Activated naive CD8-positive, alpha-beta T cell treated with anti-CD3 and anti-CD28 coated beads, Interleukin-2, amount 10 ng/mL, durations not matched to agents 7 days and 5 days (primary cell): ENCODE data around the gene SLC22A23. TPM values are rescaled to one million over a fixed set of nuclear protein-coding genes. Genes with fewer than 3 reads are reported as not detected.

Experiments used
- ATAC-seq: fragments of 150-1000 bp; cut with Tn5 transposase; one replicate; pipeline ENCODE4 v1.10.0; 2021; ENCODE audit warnings: low read depth, moderate library complexity
- POLR2A ChIA-PET: fragments of 350-600 bp; sonication (Branson Sonifier 250); formaldehyde crosslinking; loops from one replicate; lab custom pipeline; 2021; ENCODE audit warnings: antibody characterized with exemption; lab: Charles Lee
- DNase-seq: peaks from one replicate; pipeline ENCODE4 v3.0.0; 2021
- H3K27ac Mint-ChIP-seq: one replicate; pipeline ENCODE4 v1.8.0; 2022; ENCODE audit warnings: mild to moderate bottlenecking, mixed read lengths
- H3K27me3 Mint-ChIP-seq: one replicate; pipeline ENCODE4 v1.8.0; 2022; ENCODE audit warnings: mild to moderate bottlenecking, moderate library complexity, mixed read lengths
- H3K36me3 Mint-ChIP-seq: one replicate; pipeline ENCODE4 v1.8.0; 2021; ENCODE audit warnings: mild to moderate bottlenecking, mixed read lengths
- H3K4me1 Mint-ChIP-seq: one replicate; pipeline ENCODE4 v1.8.0; 2021; ENCODE audit warnings: mixed read lengths
- H3K4me3 Mint-ChIP-seq: one replicate; pipeline ENCODE4 v1.8.0; 2022; ENCODE audit warnings: mild to moderate bottlenecking, moderate library complexity, mixed read lengths
- H3K9me3 Mint-ChIP-seq: one replicate; pipeline ENCODE4 v1.8.0; 2021; ENCODE audit warnings: mixed read lengths
- total RNA-seq, 2 experiments: library from RNA; stranded (reverse); gene quantifications; one replicate each; pipeline ENCODE4 v1.2.3, GENCODE V29; 2021

Gene SLC22A23
- total RNA-seq, 2 experiments from 2014 or later: 0.82 to 1.2 TPM

DNA sequence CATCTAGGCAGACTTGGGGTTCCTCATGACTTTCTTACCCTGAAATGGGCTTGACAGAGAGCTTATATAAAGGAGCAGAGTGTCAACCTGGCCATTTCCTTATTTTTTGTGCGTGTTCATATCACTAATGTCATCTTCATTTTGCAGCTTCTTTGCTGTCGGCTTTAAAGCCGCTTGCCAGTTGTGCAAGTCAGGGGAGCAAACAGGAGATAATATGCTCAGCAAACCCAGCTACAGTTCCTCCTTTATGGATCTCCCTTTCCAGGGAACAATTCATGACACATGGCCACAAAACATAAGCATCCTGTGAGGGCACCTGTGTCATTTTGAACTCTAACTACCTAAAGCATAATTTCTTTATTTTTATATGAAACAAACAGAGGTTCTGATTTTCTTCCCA lies 222.9 kb downstream of the SLC22A23 start:
- Mint-ChIP-seq H3K36me3 (no peaks in the 10 kb centered on the region), H3K4me3 (no peak overlapping the region), H3K27me3 (peaks cover 92% of the 10 kb centered on the region), H3K27ac (no peak overlapping the region), H3K9me3 (no peaks in the 10 kb centered on the region), H3K4me1 (peaks cover 25% of the 10 kb centered on the region)
- POLR2A ChIA-PET: interaction anchor here (0.6 kb wide), 1 partner anchor 788 kb away, joined by 3 read pairs; no protein-coding TSS in a partner anchor
- ATAC-seq (no peak), DNase-seq (no peak)

GRCh38 chr6:3233321-3233720 lies 223.5 kb downstream of the SLC22A23 start:
- Mint-ChIP-seq H3K9me3 (no peaks in the 10 kb centered on the region), H3K27me3 (peaks cover 92% of the 10 kb centered on the region), H3K27ac (no peak overlapping the region), H3K36me3 (no peaks in the 10 kb centered on the region), H3K4me3 (no peak overlapping the region), H3K4me1 (peaks cover 29% of the 10 kb centered on the region)
- DNase-seq: no peak
- POLR2A ChIA-PET: no interaction called here
- ATAC-seq: no peak

- H3K27me3 Mint-ChIP-seq: peaks cover 90% of the 10 kb centered on the region
- POLR2A ChIA-PET: no interaction called here
- no peaks in the 10 kb centered on the region for H3K9me3 Mint-ChIP-seq
- no peak overlapping the region for H3K4me3 Mint-ChIP-seq
- no peak overlapping the region for H3K27ac Mint-ChIP-seq
- H3K4me1 Mint-ChIP-seq: peaks cover 31% of the 10 kb centered on the region
- DNase-seq: no peak
- no peak for ATAC-seq
- no peaks in the 10 kb centered on the region for H3K36me3 Mint-ChIP-seq
These were observed 224.6 kb downstream of the SLC22A23 start for GRCh38 chr6:3232017-3232945.

DNA sequence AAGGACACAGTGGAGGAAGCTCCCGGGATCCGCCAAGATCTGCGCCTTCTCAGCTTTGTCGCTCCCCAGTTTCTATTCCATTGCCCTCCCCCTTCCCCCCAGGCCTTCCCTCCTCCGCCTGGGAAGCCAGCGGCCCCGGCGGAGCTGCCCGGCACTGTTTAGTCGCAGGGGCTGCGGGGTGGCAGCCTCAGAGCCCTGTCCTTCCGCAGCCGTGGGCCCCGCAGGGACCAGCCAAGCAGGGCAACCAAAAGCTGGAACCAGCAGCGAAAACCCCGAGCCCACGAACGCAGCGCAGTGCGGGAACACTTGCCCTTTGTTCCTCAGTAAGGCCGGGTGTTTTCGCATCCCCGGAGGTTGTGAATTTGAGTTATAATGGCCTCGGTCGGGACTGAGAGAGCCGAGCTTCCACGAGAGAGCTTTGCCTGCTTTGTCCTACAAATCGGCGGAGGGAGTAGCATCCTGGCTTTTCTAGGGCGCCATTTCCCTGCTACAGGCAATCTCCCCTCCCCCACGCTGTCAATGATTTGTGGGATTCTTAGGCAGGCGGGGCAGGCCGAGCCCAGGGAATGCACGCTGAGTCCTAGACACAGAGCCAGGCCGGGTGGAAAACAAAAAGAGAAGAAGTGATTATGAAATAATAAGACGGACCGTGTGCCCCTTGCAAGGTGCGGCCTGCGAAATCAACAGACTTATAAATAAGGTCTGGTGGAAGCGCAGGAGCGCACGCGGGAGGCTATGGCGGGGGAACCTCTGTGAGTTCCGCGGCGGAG lies 225.4 kb downstream of the SLC22A23 start:
- peaks cover 91% of the 10 kb centered on the region for H3K27me3 Mint-ChIP-seq
- H3K4me3 Mint-ChIP-seq: peak overlapping the region; percentile 15
- no peaks in the 10 kb centered on the region for H3K36me3 Mint-ChIP-seq
- H3K9me3 Mint-ChIP-seq: no peaks in the 10 kb centered on the region
- H3K4me1 Mint-ChIP-seq: peaks cover 33% of the 10 kb centered on the region
- POLR2A ChIA-PET: no interaction called here
- ATAC-seq (no peak), DNase-seq (no peak)
- H3K27ac Mint-ChIP-seq: no peak overlapping the region

GRCh38 chr6:3230900-3231246 lies 226.0 kb downstream of the SLC22A23 start:
- ATAC-seq (no peak), DNase-seq (no peak)
- H3K4me3 Mint-ChIP-seq: peak overlapping the region; percentile 48
- POLR2A ChIA-PET: no interaction called here
- no peaks in the 10 kb centered on the region for H3K9me3 Mint-ChIP-seq
- no peaks in the 10 kb centered on the region for H3K36me3 Mint-ChIP-seq
- H3K27ac Mint-ChIP-seq: no peak overlapping the region
- peaks cover 91% of the 10 kb centered on the region for H3K27me3 Mint-ChIP-seq
- H3K4me1 Mint-ChIP-seq: peaks cover 33% of the 10 kb centered on the region

- no peak for DNase-seq
- Mint-ChIP-seq H3K4me3 (no peak overlapping the region), H3K27me3 (peaks cover 89% of the 10 kb centered on the region), H3K27ac (no peak overlapping the region), H3K4me1 (peaks cover 29% of the 10 kb centered on the region), H3K9me3 (no peaks in the 10 kb centered on the region), H3K36me3 (no peaks in the 10 kb centered on the region)
- no peak for ATAC-seq
- POLR2A ChIA-PET: no interaction called here
These were observed 226.5 kb downstream of the SLC22A23 start for GRCh38 chr6:3230256-3230882.

GRCh38 chr6:3229566-3230178 lies 227.2 kb downstream of the SLC22A23 start:
- POLR2A ChIA-PET: interaction anchor here (0.6 kb wide), 1 partner anchor 1657 kb away, joined by 3 read pairs; no protein-coding TSS in a partner anchor
- H3K27me3 Mint-ChIP-seq: peaks cover 82% of the 10 kb centered on the region
- peak overlapping the region; percentile 55 for H3K4me3 Mint-ChIP-seq
- DNase-seq: peak; percentile 60
- H3K4me1 Mint-ChIP-seq: peaks cover 29% of the 10 kb centered on the region
- no peaks in the 10 kb centered on the region for H3K9me3 Mint-ChIP-seq
- H3K27ac Mint-ChIP-seq: no peak overlapping the region
- no peaks in the 10 kb centered on the region for H3K36me3 Mint-ChIP-seq
- peak; percentile 58 for ATAC-seq

GRCh38 chr6:3228771-3229565 lies 227.9 kb downstream of the SLC22A23 start:
- H3K4me3 Mint-ChIP-seq: peak overlapping the region; percentile 89
- peaks cover 82% of the 10 kb centered on the region for H3K27me3 Mint-ChIP-seq
- peaks cover 29% of the 10 kb centered on the region for H3K4me1 Mint-ChIP-seq
- POLR2A ChIA-PET: interaction anchor here (0.6 kb wide), 1 partner anchor 1656 kb away, joined by 3 read pairs; no protein-coding TSS in a partner anchor
- H3K27ac Mint-ChIP-seq: peak overlapping the region; percentile 83
- DNase-seq (peak; percentile 50), ATAC-seq (peak; percentile 25)
- no peaks in the 10 kb centered on the region for H3K36me3 Mint-ChIP-seq
- no peaks in the 10 kb centered on the region for H3K9me3 Mint-ChIP-seq

DNA sequence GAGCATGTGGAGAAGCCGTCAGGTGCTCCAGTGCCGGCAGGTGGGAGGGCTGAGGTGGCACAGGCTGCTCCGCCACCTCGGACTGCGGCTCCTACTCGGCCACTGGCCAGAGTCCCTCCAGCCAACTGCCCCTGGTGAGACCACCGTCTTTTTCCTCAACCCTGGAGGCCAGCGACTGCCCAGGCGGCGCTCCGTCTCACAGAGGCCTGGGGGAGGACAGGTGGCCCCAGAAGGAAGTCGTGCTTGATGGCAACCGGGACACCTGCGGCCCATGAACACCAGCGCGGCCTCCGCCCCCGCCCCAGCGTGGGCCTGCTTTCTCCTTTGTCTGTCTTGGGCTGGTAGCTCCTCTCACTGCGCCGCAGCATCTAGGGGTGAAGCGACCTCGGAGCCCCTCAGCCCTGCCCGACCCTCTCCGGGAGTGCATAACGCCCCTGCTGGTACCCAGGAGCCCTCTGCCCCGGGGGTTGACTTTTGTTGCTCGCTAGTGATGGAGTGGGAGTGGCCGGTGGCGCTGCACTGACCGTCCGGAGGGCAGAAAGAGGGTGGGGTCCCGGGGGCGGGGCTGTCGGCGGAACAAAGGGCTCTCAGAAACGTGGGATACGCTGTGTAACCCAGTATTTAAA lies 228.7 kb downstream of the SLC22A23 start:
- peaks cover 29% of the 10 kb centered on the region for H3K4me1 Mint-ChIP-seq
- ATAC-seq: peak; percentile 20

GRCh38 chr6:3227363-3228045 lies 229.3 kb downstream of the SLC22A23 start, which contains the start of gene TUBB2B:
TUBB2B (minus strand) TSS chr6:3227653; CDS start chr6:3227543, 110 bp downstream.
- no peaks in the 10 kb centered on the region for H3K9me3 Mint-ChIP-seq
- peak within 1 kb of the TSS; percentile 51 for H3K27ac Mint-ChIP-seq
- POLR2A ChIA-PET: no interaction called here
- H3K4me3 Mint-ChIP-seq: peak within 1 kb of the TSS; percentile 73
- no peak for ATAC-seq
- peaks cover 76% of the 10 kb centered on the region for H3K27me3 Mint-ChIP-seq
- DNase-seq: no peak
- peaks cover 29% of the 10 kb centered on the region for H3K4me1 Mint-ChIP-seq
- no peaks in the 10 kb centered on the region for H3K36me3 Mint-ChIP-seq

More for the DNA sequence above, 228.7 kb downstream of the SLC22A23 start:
- peak overlapping the region; percentile 72 for H3K4me3 Mint-ChIP-seq
- POLR2A ChIA-PET: no interaction called here
- no peak overlapping the region for H3K27ac Mint-ChIP-seq
- H3K27me3 Mint-ChIP-seq: peaks cover 82% of the 10 kb centered on the region
- DNase-seq: peak; percentile 48
- H3K36me3 Mint-ChIP-seq: no peaks in the 10 kb centered on the region
- H3K9me3 Mint-ChIP-seq: no peaks in the 10 kb centered on the region

- Mint-ChIP-seq H3K4me3 (peak overlapping the region; percentile 73), H3K4me1 (peaks cover 27% of the 10 kb centered on the region), H3K27me3 (peaks cover 68% of the 10 kb centered on the region), H3K9me3 (peaks cover 4% of the 10 kb centered on the region), H3K36me3 (peaks cover 3% of the 10 kb centered on the region), H3K27ac (no peak overlapping the region)
- no peak for ATAC-seq
- POLR2A ChIA-PET: no interaction called here
- DNase-seq: peak; percentile 48
These were observed 230.1 kb downstream of the SLC22A23 start for GRCh38 chr6:3226481-3227362.
